ENCODE data around the gene MUC6.
A peak's percentile ranks its signal among the peaks of the same experiment; 100 is the strongest.

The MUC6 gene

DNA sequence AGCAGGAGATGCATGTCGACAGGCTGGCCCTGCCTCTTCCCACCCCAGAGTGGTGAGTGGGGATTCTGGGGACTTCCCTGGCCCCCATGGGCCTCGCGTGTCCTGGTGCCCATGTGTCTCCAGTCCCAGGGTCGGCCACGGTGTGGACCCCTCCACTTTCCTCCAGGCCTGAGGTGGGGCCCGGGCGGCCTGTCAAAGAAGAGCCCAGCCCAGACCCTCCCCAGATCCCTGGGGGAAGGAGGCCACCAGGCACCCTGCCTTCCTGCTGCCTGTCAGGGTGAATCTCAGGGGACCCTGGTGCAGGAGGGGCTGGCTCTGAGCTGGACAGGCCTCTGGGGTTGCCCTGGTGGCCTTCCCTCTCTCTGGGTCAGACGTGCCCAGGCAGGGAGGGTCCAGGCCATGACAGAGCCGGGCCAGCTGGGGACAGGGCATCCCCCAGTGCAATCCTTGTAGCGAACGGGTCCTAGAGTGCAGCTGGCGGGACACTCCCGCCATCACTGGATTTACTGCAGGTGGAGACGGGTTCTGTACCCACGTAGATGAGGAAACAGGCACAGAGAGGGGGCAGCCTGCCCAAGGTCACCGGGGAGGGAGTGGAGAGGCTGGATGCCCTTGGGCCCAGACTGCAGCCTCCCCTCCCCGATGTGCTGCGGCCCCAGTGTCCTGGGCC lies 13.5 kb upstream of the MUC6 start:
- DNase-seq = no peak

DNA sequence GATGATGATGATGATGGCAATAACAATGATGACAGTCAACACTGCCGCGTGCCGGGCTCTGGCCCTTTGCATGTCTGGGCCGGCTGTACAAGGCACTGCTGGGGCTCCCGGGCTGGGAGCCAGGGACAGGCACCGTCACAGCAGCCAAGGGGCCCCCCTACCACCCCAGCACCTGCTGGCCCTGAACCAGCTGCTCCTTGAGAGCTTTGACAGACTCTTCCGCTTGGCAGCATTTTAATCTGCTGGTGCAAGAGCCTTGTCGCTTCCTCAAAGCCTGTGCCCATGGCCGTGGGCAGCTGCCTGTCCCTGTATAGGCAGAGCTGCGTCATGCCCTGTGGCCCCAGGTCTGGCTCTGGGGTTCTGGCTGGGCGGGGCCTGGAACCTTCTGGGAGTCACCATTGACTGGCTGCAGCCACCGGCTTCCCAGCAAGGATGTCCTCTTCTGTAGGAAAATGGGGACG lies 12.9 kb upstream of the MUC6 start:
- DNase-seq = no peak

DNA sequence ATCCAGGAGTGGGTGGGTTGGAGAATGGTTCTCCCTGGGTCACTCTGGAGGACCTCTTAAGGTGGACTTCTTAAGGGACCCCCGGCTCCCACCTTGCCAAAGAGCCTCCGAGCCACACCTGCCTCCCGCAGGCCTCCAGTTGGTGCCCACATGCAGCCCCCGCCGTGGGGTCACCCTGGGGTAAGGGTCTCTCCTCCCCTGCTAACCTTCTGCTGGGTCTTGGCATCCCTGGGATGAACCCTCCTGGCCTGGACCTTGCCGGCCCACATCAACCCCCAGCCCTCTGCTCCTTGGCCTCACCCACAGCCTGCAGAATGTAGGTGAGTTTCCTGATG lies 12.5 kb upstream of the MUC6 start:
- DNase-seq = no peak

DNA sequence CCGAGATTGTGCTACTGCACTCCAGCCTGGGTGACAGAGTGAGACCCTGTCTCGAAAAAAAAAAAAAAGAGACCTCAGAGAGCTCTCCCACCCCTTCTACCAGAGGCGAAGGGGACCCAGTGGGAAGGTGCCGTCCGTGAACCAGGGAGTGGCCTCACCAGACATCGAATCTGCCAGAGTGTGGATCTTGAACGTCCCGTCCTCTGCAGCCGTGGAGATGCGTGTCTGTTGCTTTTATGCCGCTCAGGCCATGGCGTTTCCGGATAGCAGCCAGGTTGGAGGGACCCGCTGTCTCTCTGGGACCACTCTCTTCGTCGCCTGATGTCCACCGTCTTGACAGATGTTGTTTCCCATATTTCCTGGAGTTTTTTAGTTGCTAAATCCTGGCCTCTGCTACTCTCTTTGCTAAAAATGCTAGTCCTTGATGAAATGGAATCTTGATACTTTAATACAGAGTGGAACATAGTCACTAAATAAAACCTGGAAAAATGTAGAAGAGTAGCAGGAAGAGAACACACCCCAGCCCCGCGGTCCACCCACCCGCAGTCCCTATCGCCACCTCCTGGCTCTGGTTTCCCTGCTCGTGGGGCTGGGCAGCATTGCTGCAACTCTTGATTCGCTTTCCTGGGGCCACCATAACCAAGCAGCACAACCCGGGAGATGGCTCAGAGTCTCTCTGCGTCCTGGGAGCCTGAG lies 12.0 kb upstream of the MUC6 start:
- DNase-seq = peak; percentile 63

DNA sequence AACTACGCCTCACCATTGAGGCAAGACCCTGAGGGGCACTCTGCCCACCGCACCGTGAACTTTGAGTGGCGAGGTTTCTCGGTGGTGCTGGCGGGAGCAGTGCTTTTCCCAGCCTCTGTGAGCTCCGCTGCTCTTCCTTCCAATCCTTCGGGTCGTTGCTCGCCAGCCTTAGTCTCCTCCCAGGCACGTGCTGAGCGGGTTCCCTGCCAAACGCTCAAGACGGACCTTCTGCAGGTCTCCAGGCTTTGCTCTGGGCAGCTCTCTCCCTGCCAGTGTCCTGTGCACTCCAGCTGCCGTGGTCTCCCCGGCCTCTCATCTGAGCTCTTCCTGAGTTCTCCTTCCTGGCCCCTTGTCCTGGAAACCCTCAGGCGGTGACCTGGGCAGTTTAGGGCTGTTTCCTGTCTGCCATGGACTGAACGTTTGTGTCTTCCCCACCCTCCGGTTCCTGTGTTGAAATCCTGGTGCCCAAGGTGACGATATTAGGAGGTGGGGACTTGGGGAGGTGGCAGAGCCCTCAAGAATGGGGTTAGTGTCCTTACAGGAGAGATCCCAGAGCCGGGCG lies 11.2 kb upstream of the MUC6 start:
- DNase-seq = no peak

DNA sequence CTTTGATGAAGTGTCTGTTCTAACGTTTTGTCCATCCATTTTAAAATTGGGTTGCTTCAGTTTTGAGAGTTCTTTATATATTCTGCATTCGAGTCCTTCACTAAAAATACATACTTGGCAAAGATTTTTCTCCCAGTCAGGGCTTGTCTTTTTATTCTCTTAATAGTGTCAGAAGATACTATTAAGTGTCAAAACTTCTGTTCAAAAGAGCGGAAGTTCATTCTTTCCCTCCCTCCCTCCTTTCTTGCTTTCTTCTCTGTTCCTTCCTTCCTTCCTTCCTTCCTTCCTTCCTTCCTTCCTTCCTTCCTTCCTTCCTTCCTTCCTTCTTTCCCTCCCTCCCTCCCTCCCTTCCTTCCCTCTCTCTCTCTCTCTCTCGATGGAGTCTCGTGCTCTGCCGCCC lies 7.6 kb upstream of the MUC6 start:
- DNase-seq = no peak

DNA sequence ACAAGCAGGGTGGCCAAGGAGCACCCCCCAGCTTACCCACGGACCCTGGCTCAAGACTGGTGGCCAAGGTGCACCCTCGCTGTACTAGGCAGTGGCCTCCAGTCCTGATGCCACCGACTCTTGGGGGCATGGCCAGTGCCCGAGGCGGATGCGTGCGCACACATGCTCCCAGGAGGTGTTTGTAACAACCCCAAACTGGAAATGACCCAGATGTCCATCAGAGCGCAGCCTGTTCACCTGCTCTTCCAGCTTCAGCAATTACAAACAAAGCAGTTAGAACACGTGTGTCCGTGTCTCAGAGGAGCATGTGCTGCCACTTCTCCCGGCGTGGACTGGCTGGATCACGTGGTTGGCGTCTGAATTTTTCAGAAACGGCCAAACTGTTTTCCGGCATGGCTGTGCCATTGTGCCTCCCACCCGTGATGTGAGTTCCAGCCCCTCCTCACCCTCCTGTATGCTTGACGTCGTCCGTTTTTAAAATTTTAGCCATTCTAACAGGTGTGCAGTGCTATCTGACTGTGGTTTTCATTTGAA lies 7.1 kb upstream of the MUC6 start:
- no peak for DNase-seq

DNA sequence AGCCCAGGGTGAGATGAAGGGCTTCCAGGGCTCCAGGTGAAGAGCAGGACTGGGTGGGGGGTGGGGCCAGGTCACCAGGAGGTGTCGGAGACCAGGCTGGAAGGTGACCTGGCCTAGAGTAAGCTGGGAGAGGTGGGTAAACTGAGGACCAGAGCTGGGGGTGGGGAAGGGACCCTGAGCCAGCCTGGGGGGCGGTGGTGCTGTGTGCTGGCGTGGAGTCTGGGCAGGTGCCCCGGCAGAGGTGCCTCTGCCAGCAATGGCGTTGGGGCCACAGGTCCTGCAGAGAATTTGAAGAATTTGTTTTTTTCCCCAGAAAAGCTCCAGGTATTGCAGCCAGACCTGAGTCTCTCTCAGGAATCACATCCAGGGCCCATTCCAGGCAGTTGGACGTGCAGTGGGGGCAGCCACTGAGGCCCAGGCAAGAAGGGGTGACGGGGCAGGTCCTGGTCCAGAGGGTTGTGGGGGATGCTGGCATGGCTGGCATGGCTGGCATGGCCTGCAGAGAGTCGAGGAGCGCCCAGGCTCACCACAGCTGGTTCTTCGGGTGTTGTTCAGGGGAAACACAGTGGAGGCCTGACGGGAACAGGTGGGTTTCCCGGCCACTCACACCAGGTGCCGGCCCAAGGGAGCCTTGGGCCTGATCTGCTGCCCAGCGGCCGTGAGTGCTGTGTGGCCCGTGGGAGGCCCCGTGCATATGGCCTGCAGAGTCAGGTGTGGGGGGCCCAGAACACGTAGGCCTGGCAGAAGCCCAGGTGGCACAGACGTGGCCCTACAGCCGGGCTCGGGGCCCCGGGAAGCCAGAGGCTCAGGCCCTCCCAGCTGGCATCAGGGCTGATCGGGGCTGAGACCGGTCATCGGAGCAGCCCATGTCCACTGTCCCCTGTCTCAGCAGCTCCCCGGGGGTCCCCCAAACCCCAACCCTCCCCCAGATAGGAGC lies 6.4 kb upstream of the MUC6 start:
- DNase-seq = no peak

DNA sequence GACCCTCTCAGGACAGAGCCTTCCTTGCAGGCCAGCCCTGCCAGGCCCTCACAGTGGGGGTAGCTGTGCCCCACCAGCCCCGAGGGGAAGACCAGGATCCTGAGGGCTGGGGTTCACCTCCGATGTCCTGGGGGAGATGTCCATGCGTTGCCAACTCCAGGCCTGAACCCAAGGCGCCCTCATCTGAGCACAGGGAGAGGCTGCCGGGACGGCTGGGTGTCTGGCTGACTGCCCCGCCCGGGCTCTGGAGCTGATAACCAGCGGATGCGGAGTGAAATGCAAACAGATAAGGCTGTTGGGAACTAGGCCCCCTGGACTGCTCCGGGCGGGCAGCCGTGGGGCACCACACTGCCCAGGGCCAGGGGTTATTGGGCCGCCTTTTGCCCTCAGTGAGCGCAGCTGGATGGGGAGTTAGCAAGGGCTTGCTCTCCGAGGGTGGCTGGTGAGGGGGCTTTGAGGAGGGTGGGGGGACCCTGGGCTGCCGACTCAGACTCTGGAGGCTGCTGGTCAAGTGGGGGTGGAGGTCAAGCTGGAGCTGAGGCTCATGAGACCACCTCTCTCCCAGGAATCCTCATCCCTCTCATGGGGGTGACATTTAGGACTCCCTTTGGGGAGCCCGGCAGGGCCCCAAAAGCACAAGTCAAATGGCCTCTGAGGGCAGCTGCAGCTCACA lies 5.6 kb upstream of the MUC6 start:
- DNase-seq = no peak

DNA sequence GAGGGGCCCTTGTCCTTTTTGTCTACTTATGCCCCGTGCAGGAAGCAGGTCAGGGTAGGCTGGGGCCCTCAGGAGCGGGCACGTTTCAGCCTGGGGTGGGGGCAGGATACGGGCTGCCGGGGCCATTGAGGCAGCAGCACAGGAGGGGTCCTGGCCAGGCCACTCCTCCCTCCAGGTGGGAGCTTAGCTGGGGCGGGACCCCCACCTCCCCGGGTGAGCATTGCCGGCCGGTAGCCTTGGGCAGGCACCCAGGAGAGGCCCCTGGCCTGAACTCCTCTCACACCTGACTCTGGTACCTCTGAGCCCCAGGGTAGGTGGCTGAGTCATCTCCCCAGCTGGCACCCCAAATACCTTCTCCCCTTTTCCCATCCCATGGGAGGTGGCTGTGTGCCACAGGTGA lies 5.0 kb upstream of the MUC6 start:
- DNase-seq = no peak

DNA sequence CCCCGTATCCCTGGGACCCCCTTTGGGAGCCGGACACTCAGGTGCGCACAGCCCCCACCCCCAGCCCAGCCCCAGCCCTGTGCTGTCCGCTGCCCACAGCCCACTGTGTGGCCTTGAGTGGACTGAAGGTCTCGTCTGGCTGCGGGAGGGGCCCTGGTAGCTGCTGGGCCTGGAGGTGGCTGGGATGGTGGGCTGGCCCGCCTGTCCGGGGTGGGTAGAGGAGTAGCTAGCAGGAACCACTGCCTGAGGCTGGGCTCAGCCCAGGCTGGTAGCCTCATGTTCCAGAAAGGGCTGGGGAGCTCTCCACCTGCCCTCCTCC lies 4.6 kb upstream of the MUC6 start:
- no peak for DNase-seq

DNA sequence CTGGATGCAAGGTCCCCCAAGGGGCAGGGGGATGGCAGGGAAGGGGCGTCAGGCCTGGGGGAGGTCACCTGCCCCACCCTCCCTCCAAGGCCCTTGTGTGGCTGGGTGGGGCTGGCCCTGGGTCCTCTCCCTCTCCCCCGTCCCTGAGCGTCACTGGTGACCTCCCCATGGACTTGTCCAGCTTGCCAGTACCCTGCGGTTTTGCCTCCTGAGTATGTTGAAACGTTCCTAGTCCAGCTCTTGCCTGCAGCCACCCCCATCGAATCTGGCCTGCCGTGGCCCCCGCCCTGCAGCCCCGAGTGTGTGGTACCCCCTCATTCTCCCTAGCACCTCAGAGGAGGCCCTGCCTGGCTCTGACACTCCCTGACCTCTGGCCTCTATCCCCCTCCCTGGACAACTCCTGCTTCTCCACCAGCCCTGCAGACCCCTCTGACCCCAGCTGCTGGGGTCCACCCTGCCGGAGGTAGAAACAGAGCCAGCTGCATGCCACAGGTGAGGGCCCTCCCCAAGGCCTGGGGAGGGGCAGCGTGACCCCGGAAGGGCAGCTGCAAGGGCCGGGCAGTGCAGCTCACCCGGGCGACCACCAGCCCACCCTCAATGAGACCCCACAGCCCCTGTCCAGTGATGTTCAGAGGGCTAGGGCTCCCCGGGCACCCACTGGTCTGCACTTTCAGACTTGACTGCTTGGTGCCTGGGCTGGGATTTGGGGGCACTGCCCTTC lies 4.1 kb upstream of the MUC6 start:
- DNase-seq = no peak

DNA sequence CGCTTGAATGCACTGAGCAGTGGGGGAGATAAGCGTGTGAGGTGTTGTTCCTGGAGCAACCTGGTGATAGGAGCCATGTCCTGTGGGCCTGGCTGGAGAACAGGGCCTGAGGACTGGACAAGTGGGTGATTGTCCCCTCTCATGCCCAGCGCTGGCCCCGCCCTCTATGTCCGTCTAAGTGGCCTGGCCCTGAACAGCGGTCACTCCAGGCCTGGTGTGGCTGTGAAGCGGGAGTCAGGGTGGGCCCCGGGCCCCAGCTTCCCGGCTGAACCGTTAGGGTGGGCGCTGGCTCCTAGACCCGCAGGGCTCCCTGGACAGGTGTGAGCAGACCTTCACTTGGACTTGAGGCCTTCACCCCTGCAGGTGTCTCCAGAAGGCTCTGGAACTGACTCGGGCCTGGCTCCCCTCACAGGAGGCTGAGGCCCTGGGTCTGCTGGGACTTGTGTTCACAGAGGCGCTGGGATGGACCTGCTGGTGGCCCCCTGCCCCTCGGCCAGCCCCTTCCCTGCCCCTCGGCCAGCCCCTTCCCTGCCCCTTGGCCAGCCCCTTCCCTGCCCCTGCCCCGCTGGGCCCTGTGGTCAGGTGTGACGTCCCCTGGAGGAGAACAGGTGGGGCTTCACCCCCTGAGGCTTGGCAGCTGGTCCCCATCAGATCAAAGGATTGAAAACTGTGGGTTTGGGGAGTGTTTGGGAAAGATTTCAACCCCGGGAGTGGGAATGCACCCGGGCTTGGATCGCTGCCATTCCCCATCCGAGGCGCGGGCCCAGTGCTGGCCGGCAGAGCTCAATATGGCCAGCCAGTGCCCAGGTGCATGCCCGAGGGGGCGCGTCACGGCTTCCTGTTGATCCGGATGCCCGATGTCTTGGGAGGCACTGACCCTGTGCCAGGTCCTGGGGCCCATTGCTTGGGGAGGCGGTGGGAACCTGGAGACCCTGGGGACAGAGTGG lies 3.2 kb upstream of the MUC6 start:
- no peak for DNase-seq

DNA sequence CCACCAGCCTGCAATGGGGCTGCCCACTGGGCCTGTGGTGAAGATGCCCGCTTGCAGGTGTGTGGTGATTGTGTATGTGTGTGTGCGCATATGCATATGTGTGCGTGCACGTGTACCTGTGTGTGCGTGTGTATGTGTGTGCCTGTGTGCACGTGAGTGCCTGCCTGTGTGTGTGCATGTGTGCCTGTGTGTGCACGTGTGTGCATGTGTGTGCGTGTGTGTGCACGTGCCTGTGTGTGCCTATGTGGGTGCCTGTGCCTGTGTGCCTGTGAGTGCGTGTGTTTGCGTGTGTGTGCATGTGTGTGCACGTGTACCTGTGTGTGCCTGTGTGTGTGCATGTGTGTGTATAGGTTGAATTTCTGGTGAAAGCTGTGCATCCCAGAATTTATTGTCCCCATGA lies 2.4 kb upstream of the MUC6 start:
- no peak for DNase-seq

DNA sequence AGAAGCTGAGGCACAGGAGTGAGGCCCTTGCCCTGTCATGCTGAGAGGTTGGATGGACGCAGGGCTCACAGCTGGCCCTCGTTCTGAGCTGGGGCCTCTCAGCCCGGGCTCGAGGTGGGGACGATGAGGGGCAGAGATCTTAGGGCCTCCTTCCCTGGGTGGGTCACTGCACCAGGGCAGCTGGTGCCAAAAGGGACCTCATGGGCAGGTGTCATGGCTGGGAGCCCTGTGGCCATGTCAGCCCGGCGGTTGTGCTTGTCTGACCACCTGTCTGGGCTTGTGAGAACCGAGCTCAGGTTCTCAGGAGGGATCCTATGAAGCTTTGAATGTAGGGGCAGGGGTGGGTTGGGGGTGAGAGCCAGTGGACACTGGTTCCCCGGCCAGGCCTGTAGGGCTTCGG lies 1.8 kb upstream of the MUC6 start:
- DNase-seq = no peak

DNA sequence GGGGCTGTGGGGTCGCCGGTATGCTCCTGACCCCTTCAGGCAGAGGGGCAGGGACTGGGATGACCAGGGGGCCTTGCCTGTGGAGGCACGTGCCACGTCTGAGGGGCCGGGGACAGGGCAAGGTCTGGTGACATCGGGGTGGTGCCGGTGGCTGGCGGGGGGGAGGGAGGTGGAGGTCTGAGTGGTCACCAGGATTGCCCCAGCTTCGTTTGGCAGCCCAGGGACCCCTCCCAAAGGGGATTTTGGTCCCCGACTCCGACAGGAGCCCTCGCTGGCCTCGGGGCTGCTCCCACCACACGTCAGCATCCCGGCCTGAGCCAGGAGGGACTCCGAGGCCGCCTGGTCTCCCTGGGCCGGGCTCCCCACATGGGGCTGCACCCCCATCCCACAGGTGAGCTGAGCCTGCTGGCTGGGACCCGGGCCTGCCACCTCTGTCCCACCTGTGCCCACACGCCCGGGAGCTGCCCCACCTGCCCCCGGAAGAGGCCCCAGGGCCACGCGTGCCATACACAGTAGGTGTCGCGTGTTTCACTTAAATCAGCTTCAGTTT lies 1.1 kb upstream of the MUC6 start:
- DNase-seq = no peak

DNA sequence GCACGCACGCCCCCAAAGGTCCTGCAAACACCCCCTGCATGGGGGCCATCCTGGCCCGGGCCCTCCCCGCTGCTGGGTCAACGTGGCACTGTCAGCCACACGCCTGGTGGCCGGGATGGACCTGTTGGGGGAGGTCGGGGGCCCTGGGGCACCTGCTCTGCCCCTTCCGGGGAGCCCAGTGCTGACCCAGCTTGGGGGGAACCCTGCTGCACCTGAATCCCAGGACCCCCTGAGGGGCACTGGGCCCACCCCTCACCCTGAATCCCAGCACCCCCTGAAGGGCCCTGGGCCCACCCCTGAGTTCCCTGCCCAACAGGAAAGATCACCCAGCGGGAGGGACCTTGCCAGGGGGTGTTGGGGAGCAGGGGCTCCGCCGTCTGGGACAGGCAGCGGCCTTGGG lies 413 bp upstream of the MUC6 start:
- DNase-seq = peak; percentile 56

DNA sequence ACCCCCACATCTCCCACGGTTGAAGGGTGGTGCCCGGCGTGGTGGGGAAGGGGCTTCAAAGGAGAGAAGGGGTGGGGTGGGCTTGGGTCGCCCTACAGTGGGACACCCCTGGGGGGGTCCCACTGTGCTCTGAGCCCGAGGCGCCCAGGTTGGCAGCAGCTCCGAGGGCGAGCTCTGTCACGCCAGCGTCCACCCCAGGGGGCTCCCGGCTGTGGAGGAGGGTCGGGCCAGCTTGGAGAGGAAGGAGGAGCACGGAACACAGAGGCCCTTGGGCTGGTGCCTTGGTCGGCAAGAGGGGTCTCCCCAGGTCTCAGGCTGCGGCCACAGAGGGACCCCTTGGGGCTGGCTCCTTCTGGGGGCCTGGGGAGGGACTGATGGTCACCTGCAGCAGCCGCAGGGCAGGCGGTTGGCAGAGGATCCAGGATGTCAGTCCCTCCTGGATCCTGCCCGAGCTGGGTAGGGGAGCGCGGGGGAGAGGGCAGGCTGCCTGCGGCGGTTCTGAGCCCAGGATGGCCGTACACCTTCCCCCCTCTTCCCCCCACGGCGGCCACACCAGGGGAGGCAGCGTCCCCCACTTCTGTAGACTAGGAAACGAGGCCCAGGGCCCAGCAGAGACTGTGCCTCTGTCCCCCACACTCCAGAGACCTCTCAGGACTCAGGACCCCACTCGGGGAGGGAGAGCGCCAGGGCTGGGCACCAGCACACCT lies 788 bp downstream of the MUC6 start:
- DNase-seq = peak; percentile 63

DNA sequence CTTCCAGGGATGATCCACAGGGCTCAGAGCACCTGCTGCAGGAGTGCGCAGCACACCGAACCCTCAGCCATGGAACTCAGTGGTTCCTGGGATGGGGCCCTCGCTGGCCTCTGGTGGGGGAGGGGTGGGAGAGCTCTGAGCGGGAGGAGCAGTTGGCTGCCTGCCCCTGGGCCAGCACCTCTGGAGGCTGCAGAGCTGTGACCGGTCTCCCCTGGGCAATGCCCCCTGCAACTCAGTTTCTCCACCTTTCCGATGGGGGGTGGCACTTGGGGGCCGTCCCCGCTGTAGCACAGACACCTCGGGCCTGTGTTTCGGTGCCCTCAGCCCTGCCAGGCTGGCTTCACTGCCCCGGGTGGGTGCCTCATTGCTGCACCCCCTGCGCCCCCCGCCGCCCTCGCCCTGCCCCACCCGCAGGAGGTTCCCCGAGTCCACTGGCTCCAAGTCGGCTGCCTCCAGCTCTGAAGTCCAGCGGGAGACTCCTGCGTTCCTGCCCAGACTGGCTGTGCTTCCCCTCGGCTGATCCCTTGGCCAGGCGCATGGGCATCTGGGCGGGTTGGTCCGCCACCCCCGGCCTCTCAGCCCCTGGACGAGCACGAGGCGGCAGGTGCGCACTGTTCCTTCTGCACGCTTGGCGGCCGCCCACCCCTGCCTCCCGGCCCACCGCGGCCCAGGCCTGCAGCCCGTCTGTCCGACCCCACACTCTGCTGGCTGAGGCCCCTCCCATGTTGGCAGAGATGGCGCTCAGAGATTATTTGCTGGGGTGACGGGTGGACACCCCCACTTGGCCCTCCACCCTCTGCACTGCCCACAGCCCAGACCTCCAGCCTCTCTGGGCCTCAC lies 1.8 kb downstream of the MUC6 start:
- DNase-seq = peak; percentile 61

Data from 8988T (cell line).